Measurements from ENCODE around the gene GRIN3A. TPM values are rescaled to one million over a fixed set of nuclear protein-coding genes. Genes with fewer than 3 reads are reported as not detected.
"Not testable (repeated sequence)": the region's sequence is repeated elsewhere in the genome, so short reads cannot be mapped to it uniquely, and the experiment has no call there.

Gene GRIN3A
- total and polyA plus RNA-seq, 5 donors from 2014 or later = 0.05 to 0.22 (median 0.17) TPM

DNA sequence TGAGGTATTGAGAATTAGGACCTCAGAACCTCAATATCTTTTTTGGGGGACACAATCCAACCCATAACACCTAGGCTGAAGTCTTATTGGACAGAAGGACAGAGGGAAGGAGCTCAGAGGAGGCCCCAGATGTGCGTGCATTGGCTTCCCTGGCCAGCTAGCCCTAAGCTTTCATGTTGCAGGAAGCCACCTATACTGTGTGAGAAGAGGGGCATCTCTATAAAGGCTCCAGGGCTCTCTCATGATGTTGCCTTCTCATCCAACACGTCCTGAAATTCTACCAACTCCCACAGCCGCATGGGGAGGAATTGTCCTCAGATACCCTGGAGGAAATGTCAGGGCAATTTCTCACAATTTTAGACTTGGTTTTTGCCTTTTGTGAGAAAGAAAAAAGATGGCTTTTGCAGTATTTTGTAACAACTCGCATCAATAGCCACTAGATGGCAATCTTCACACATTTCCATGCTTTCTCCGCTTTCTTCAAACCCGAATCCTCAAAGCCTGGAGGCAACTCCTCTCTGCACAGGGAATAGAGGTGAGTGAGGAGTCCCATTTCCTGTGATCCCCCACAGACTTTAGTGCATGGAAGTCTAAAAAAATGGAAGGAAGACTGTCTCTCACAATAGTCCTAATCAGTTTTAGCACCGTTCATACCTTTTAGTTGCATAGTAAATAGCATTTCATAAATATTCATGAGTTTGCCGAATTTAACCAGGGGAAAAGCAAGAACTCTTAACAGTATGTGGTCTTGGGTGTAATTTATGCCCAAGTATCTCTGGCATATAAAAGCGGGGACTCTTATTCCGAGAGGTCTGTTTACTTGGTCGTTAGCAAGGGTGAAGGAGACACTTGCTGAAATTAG, 136.3 kb downstream of the GRIN3A start:
- Mint-ChIP-seq H3K4me1 (peaks cover 0 to 7% (median 2%) of the 10 kb centered on the region in 4 donors), H3K36me3 (no peaks in the 10 kb centered on the region), H3K27me3 (peaks cover 4% of the 10 kb centered on the region), H3K27ac (peak overlapping the region in 2 of 3 donors; percentile 24 to 32), H3K4me3 (peak overlapping the region in 2 of 4 donors; percentile 54 to 79), H3K9me3 (no peaks in the 10 kb centered on the region)
- H3K27ac ChIP-seq (ENCODE audit: insufficient read depth, low read length, poor library complexity, severe bottlenecking) = no peak overlapping the region
- no peaks in the 10 kb centered on the region for H3K36me3 ChIP-seq (ENCODE audit: control insufficient read depth, insufficient read depth, low read length)
- H3K4me3 ChIP-seq (ENCODE audit: low read depth, low read length) = peak overlapping the region; percentile 45
- ATAC-seq (ENCODE audit: low read depth in 2 of 2) (no peak), DNase-seq (peak in 2 of 3 donors; percentile 32 to 36)
- no peaks in the 10 kb centered on the region for H3K27me3 ChIP-seq (ENCODE audit: control insufficient read depth, insufficient read depth, low read length)
- no peaks in the 10 kb centered on the region for H3K9me3 ChIP-seq (ENCODE audit: control insufficient read depth in 2 of 2, low read length in 2 of 2)
- peaks cover 3% of the 10 kb centered on the region for H3K4me1 ChIP-seq (ENCODE audit: control insufficient read depth, insufficient read depth, low read length, poor library complexity, severe bottlenecking)

DNA sequence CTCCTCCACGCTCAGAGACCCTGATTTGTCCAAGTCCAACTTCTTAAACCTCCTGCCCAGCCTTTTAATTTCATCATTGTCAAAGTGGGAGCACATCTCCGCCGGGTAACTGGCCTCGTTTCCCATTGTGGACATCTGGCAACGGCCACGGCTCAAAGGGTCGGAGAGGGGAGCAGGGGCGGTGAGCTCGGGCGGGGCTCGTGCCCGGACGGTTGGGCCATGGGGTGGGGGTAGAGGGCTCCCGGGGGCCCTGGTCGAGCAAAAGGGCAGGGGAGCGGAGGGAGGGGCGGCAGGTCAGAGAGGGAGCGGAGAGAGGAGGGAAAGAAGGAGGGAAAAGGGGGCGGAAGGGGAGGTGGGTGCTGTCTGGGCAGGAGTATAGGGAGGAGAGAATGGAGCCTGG, 143.7 kb downstream of the GRIN3A start, which contains the start of gene PPP3R2:
TSS of gene PPP3R2 (minus strand) at position 174 of the 400 bp plus-strand sequence. CDS start at position 126, 48 bp downstream.
- H3K4me1 ChIP-seq (ENCODE audit: control insufficient read depth, insufficient read depth, low read length, poor library complexity, severe bottlenecking) = no peaks in the 10 kb centered on the region
- no peaks in the 10 kb centered on the region for H3K27me3 ChIP-seq (ENCODE audit: control insufficient read depth, insufficient read depth, low read length)
- no peaks in the 10 kb centered on the region for H3K9me3 ChIP-seq (ENCODE audit: control insufficient read depth in 2 of 2, low read length in 2 of 2)
- DNase-seq (no peak), ATAC-seq (ENCODE audit: low read depth in 2 of 2) (no peak)
- no peak within 1 kb of the TSS for H3K4me3 ChIP-seq (ENCODE audit: low read depth, low read length)
- H3K36me3 Mint-ChIP-seq = no peaks in the 10 kb centered on the region
- peaks cover 0 to 1% (median 0%) of the 10 kb centered on the region in 7 donors for H3K9me3 Mint-ChIP-seq
- no peaks in the 10 kb centered on the region for H3K27me3 Mint-ChIP-seq
- H3K4me3 Mint-ChIP-seq = no peak within 1 kb of the TSS
- peak within 1 kb of the TSS in 2 of 3 donors; percentile 56 to 74 for H3K27ac Mint-ChIP-seq
- peaks cover 0 to 13% (median under 1%) of the 10 kb centered on the region in 4 donors for H3K4me1 Mint-ChIP-seq
- no peak within 1 kb of the TSS for H3K27ac ChIP-seq (ENCODE audit: insufficient read depth, low read length, poor library complexity, severe bottlenecking)
- H3K36me3 ChIP-seq (ENCODE audit: control insufficient read depth, insufficient read depth, low read length) = no peaks in the 10 kb centered on the region

DNA sequence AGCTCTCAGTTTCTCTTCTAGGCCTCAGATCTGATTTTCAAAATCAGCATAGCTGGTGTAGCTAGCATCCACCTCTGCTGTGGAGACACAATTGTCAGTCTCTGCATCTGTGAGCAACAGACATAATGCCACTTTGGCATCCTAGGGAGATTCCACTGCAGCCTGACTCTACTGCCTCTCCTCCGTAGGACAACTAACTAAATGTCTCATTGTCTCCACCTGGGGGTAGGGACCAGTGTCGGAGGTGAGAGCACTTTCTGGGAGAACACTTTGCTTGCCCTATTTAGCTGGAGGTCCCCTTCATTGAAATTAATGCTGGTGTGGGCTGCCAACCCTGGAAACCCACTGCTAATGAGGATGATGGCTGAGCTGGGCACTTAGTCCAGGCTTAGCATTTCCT, 145.1 kb downstream of the GRIN3A start:
- no peak overlapping the region for H3K27ac ChIP-seq (ENCODE audit: insufficient read depth, low read length, poor library complexity, severe bottlenecking)
- H3K4me3 ChIP-seq (ENCODE audit: low read depth, low read length) = no peak overlapping the region
- Mint-ChIP-seq H3K9me3 (peaks cover 0 to 1% (median 0%) of the 10 kb centered on the region in 7 donors), H3K27ac (peak overlapping the region in 1 of 3 donors; percentile 34), H3K27me3 (no peaks in the 10 kb centered on the region), H3K4me1 (peaks cover 0 to 13% (median under 1%) of the 10 kb centered on the region in 4 donors), H3K36me3 (no peaks in the 10 kb centered on the region), H3K4me3 (no peak overlapping the region)
- no peaks in the 10 kb centered on the region for H3K27me3 ChIP-seq (ENCODE audit: control insufficient read depth, insufficient read depth, low read length)
- H3K9me3 ChIP-seq (ENCODE audit: control insufficient read depth in 2 of 2, low read length in 2 of 2) = no peaks in the 10 kb centered on the region
- no peak for ATAC-seq (ENCODE audit: low read depth in 2 of 2)
- no peaks in the 10 kb centered on the region for H3K4me1 ChIP-seq (ENCODE audit: control insufficient read depth, insufficient read depth, low read length, poor library complexity, severe bottlenecking)
- H3K36me3 ChIP-seq (ENCODE audit: control insufficient read depth, insufficient read depth, low read length) = no peaks in the 10 kb centered on the region
- no peak for DNase-seq

DNA sequence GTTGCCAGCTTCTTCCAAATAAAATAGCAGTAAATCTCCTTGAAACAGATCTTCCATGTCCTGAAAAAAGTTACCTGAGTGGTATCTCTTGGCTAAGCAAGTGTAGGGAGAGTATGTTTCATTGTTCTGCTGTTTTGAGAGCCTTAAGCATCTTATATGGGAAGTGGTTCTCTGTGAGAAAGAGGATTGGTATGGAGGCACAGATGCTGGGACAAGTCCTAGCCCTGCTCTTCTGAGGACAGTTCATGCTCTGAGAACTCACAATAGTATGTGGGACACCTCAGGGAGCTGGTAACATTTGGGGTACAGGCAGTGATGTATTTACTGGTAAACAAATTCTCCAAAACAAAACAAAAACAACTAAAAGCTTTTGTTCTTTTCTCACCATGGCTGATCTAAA, 145.7 kb downstream of the GRIN3A start:
- no peak overlapping the region for H3K27ac ChIP-seq (ENCODE audit: insufficient read depth, low read length, poor library complexity, severe bottlenecking)
- DNase-seq (no peak), ATAC-seq (ENCODE audit: low read depth in 2 of 2) (no peak)
- H3K27me3 Mint-ChIP-seq = no peaks in the 10 kb centered on the region
- no peaks in the 10 kb centered on the region for H3K4me1 ChIP-seq (ENCODE audit: control insufficient read depth, insufficient read depth, low read length, poor library complexity, severe bottlenecking)
- peak overlapping the region in 2 of 3 donors; percentile 25 to 34 for H3K27ac Mint-ChIP-seq
- no peaks in the 10 kb centered on the region for H3K36me3 Mint-ChIP-seq
- no peaks in the 10 kb centered on the region for H3K9me3 ChIP-seq (ENCODE audit: control insufficient read depth in 2 of 2, low read length in 2 of 2)
- H3K4me1 Mint-ChIP-seq = peaks cover 0 to 13% (median under 1%) of the 10 kb centered on the region in 4 donors
- peaks cover 0 to 1% (median 0%) of the 10 kb centered on the region in 7 donors for H3K9me3 Mint-ChIP-seq
- H3K27me3 ChIP-seq (ENCODE audit: control insufficient read depth, insufficient read depth, low read length) = no peaks in the 10 kb centered on the region
- H3K4me3 ChIP-seq (ENCODE audit: low read depth, low read length) = no peak overlapping the region
- H3K4me3 Mint-ChIP-seq = no peak overlapping the region
- no peaks in the 10 kb centered on the region for H3K36me3 ChIP-seq (ENCODE audit: control insufficient read depth, insufficient read depth, low read length)

DNA sequence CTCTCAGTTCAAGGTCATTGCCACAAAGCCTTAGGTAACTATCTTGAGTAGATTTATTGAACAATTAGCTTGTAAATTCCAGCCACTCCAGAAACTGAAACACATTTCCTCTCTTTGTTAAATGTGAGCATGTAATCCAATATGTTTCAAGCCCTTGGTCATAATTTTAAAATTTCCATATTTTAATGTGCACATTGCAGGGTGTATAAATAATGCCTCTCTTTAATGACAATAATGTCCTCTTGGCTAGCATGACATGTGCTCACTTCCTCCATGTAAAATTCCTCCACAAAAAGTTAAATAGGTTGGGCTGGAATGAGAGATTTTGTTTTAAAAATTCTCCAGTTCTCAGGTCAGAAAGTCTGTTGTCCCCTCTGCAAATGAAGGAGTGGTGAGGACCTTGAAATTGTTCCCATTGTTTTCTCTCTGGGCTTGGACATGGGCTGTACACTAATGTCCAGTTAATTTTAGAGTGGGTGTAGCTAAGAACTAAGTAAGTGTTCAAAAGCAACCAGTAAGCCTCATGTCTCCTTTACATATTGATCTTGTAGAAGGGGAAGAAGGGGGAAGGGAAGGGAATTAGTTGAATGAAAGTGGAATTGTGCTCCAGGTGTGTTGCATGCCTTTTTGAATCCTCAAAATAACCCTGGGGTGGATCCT, 146.5 kb downstream of the GRIN3A start:
- H3K4me3 Mint-ChIP-seq = no peak overlapping the region
- DNase-seq (no peak), ATAC-seq (ENCODE audit: low read depth in 2 of 2) (no peak)
- H3K27ac ChIP-seq (ENCODE audit: insufficient read depth, low read length, poor library complexity, severe bottlenecking) = no peak overlapping the region
- H3K27me3 Mint-ChIP-seq = no peaks in the 10 kb centered on the region
- H3K36me3 ChIP-seq (ENCODE audit: control insufficient read depth, insufficient read depth, low read length) = no peaks in the 10 kb centered on the region
- no peaks in the 10 kb centered on the region for H3K4me1 ChIP-seq (ENCODE audit: control insufficient read depth, insufficient read depth, low read length, poor library complexity, severe bottlenecking)
- no peak overlapping the region for H3K4me3 ChIP-seq (ENCODE audit: low read depth, low read length)
- no peaks in the 10 kb centered on the region for H3K36me3 Mint-ChIP-seq
- no peaks in the 10 kb centered on the region for H3K27me3 ChIP-seq (ENCODE audit: control insufficient read depth, insufficient read depth, low read length)
- peak overlapping the region in 1 of 3 donors; percentile 34 for H3K27ac Mint-ChIP-seq
- peaks cover 0 to 1% (median 0%) of the 10 kb centered on the region in 7 donors for H3K9me3 Mint-ChIP-seq
- peaks cover 0 to 13% (median under 1%) of the 10 kb centered on the region in 4 donors for H3K4me1 Mint-ChIP-seq
- no peaks in the 10 kb centered on the region for H3K9me3 ChIP-seq (ENCODE audit: control insufficient read depth in 2 of 2, low read length in 2 of 2)

DNA sequence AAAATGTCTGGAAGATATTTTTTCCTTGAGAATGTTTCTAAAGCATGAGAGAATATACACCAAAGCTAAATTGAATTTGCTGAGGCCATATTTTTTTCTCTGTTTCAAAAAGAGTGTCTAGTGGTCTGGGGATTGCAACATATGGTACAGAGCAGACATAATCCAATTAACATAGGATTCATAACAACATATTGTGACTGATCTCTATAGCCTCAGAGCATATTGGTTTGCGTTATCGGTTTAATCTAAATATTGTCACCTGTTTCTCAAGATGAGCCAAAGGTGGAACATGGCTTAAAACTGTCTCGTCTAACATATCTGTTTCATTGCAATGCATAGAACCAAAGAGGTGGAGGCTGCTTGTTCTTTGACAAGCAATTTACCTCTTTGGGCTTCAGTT, 147.5 kb downstream of the GRIN3A start:
- Histone ChIP-seq H3K27ac (ENCODE audit: insufficient read depth, low read length, poor library complexity, severe bottlenecking) (no peak overlapping the region), H3K27me3 (ENCODE audit: control insufficient read depth, insufficient read depth, low read length) (no peaks in the 10 kb centered on the region), H3K36me3 (ENCODE audit: control insufficient read depth, insufficient read depth, low read length) (no peaks in the 10 kb centered on the region), H3K4me3 (ENCODE audit: low read depth, low read length) (no peak overlapping the region), H3K4me1 (ENCODE audit: control insufficient read depth, insufficient read depth, low read length, poor library complexity, severe bottlenecking) (no peaks in the 10 kb centered on the region), H3K9me3 (ENCODE audit: control insufficient read depth in 2 of 2, low read length in 2 of 2) (no peaks in the 10 kb centered on the region)
- H3K27ac Mint-ChIP-seq = no peak overlapping the region
- no peak for DNase-seq
- H3K27me3 Mint-ChIP-seq = no peaks in the 10 kb centered on the region
- H3K36me3 Mint-ChIP-seq = no peaks in the 10 kb centered on the region
- no peak overlapping the region for H3K4me3 Mint-ChIP-seq
- peaks cover 0 to 1% (median 0%) of the 10 kb centered on the region in 7 donors for H3K9me3 Mint-ChIP-seq
- ATAC-seq (ENCODE audit: low read depth in 2 of 2) = no peak
- H3K4me1 Mint-ChIP-seq = peaks cover 0 to 18% (median under 1%) of the 10 kb centered on the region in 4 donors

DNA sequence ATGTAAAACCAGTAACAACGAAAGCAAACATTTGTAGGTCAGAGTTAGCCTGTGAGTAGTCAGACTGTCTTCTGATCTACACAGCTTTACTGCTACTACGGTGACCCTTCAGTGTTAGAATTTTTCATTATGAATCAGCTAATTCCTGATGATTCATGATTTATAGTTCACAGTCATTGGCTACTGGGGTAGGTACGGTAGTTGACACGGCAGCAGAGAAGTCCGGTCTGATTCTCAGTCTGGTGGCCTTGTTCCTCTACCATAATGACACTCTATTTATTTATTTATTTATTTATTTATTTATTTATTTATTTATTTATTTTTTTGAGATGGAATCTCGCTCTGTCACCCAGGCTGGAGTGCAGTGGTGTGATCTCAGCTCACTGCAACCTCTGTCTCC, 148.4 kb downstream of the GRIN3A start:
- H3K9me3 Mint-ChIP-seq; ATAC-seq (ENCODE audit: low read depth in 2 of 2); H3K27ac ChIP-seq (ENCODE audit: insufficient read depth, low read length, poor library complexity, severe bottlenecking); H3K4me3 ChIP-seq (ENCODE audit: low read depth, low read length); H3K4me1 ChIP-seq (ENCODE audit: control insufficient read depth, insufficient read depth, low read length, poor library complexity, severe bottlenecking); H3K27me3 Mint-ChIP-seq; DNase-seq; H3K36me3 Mint-ChIP-seq; H3K9me3 ChIP-seq (ENCODE audit: control insufficient read depth in 2 of 2, low read length in 2 of 2); H3K4me3 Mint-ChIP-seq; H3K27me3 ChIP-seq (ENCODE audit: control insufficient read depth, insufficient read depth, low read length); H3K27ac Mint-ChIP-seq; H3K36me3 ChIP-seq (ENCODE audit: control insufficient read depth, insufficient read depth, low read length): not testable (repeated sequence)
- H3K4me1 Mint-ChIP-seq = peaks cover 0 to 22% (median under 1%) of the 10 kb centered on the region in 4 donors
